ENCODE measurements around the gene SPTB.

SPTB gene

DNA sequence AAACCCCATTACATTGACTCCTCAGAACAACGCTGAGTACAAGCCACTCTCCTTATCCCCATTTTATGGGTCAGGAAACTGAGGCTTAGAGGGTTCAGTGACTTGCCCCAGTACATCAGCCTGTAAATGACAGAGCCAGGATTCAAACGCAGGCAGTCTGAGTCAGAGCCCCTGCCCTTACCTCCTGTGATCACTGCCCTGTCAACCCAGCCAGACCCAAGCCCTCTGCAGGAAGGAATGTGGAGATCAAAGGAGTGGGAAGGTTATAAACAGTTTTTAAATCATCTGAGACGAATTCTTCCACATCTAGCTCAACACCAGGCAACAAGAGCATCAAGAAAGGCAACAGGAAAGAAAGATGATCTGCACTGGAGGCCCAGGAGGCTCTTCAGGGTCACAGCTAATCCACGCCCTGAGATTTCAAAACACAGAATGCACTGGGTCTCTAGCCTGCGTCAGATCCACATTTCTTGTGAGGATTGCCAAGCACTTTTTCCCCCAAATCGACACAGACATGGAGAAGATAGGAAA is 38.5 kb downstream of the SPTB start:
- no peaks in the 10 kb centered on the region for H3K9me2 ChIP-seq (replicated peaks; ENCODE audit: insufficient read depth, low read length)
- no peaks in the 10 kb centered on the region for H3F3A ChIP-seq (ENCODE audit: insufficient read depth, low read length)
- H3K36me3 ChIP-seq (replicated peaks; ENCODE audit: insufficient read depth, low read length) = no peaks in the 10 kb centered on the region
- no peaks in the 10 kb centered on the region for H4K20me1 ChIP-seq (ENCODE audit: insufficient read depth, low read length)
- no peak overlapping the region for H3K9ac ChIP-seq (ENCODE audit: low read length)
- H3K4me2 ChIP-seq (ENCODE audit: low read depth, low read length) = no peak overlapping the region
- no peaks in the 10 kb centered on the region for H3K79me2 ChIP-seq (ENCODE audit: low read length)
- H3K4me1 ChIP-seq (ENCODE audit: low read length) = peaks cover 12% of the 10 kb centered on the region
- no peak overlapping the region for H3K27ac ChIP-seq (ENCODE audit: low read length)
- no peak for DNase-seq
- no peak overlapping the region for H2AFZ ChIP-seq (ENCODE audit: low read length)
- no peaks in the 10 kb centered on the region for H3K27me3 ChIP-seq (replicated peaks; ENCODE audit: insufficient read depth, low read length)
- H3K9me3 ChIP-seq (replicated peaks; ENCODE audit: insufficient read depth, low read length) = no peaks in the 10 kb centered on the region
- no peak overlapping the region for H3K4me3 ChIP-seq (ENCODE audit: low read length)
- TF ChIP-seq, protein P1, sequence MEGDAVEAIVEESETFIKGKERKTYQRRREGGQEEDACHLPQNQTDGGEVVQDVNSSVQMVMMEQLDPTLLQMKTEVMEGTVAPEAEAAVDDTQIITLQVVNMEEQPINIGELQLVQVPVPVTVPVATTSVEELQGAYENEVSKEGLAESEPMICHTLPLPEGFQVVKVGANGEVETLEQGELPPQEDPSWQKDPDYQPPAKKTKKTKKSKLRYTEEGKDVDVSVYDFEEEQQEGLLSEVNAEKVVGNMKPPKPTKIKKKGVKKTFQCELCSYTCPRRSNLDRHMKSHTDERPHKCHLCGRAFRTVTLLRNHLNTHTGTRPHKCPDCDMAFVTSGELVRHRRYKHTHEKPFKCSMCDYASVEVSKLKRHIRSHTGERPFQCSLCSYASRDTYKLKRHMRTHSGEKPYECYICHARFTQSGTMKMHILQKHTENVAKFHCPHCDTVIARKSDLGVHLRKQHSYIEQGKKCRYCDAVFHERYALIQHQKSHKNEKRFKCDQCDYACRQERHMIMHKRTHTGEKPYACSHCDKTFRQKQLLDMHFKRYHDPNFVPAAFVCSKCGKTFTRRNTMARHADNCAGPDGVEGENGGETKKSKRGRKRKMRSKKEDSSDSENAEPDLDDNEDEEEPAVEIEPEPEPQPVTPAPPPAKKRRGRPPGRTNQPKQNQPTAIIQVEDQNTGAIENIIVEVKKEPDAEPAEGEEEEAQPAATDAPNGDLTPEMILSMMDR (IDR thresholded peaks at IDR 0.05; ENCODE audit: low read length) = no peak
- TF ChIP-seq EZH2phosphoT487 (IDR thresholded peaks at IDR 0.05; ENCODE audit: low read length) (no peak), EZH2 (optimal IDR thresholded peaks at IDR 0.05; ENCODE audit: low read depth, low read length) (no peak)

DNA sequence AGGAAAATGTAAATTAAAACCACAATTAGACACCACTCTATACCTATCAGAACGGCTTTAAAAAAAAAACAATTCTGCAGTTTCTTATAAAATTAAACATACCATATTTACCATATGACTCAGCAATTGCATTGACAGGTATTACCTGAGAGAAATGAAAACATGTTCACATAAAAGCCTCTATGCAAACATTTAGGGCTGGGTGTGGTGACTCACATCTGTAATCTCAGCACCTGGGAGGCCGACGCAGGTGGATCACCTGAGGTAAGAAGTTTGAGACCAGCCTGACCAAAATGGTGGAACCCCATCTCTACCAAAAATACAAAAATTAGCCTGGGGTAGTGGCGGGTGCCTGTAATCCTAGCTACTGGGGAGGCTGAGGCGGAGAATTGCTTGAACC is 41.1 kb downstream of the SPTB start:
- Histone ChIP-seq H3K4me1 (ENCODE audit: low read length) (no peaks in the 10 kb centered on the region), H4K20me1 (ENCODE audit: insufficient read depth, low read length) (no peaks in the 10 kb centered on the region), H3K4me2 (ENCODE audit: low read depth, low read length) (no peak overlapping the region), H3K27me3 (replicated peaks; ENCODE audit: insufficient read depth, low read length) (no peaks in the 10 kb centered on the region), H2AFZ (ENCODE audit: low read length) (no peak overlapping the region), H3K79me2 (ENCODE audit: low read length) (no peaks in the 10 kb centered on the region), H3K9me2 (replicated peaks; ENCODE audit: insufficient read depth, low read length) (no peaks in the 10 kb centered on the region), H3K9ac (ENCODE audit: low read length) (no peak overlapping the region), H3F3A (ENCODE audit: insufficient read depth, low read length) (no peaks in the 10 kb centered on the region), H3K27ac (ENCODE audit: low read length) (no peak overlapping the region), H3K36me3 (replicated peaks; ENCODE audit: insufficient read depth, low read length) (no peaks in the 10 kb centered on the region), H3K4me3 (ENCODE audit: low read length) (no peak overlapping the region), H3K9me3 (replicated peaks; ENCODE audit: insufficient read depth, low read length) (no peaks in the 10 kb centered on the region)
- DNase-seq = no peak
- TF ChIP-seq EZH2 (optimal IDR thresholded peaks at IDR 0.05; ENCODE audit: low read depth, low read length) (no peak), EZH2phosphoT487 (IDR thresholded peaks at IDR 0.05; ENCODE audit: low read length) (no peak)
- TF ChIP-seq, protein P1 (IDR thresholded peaks at IDR 0.05; ENCODE audit: low read length) = no peak

DNA sequence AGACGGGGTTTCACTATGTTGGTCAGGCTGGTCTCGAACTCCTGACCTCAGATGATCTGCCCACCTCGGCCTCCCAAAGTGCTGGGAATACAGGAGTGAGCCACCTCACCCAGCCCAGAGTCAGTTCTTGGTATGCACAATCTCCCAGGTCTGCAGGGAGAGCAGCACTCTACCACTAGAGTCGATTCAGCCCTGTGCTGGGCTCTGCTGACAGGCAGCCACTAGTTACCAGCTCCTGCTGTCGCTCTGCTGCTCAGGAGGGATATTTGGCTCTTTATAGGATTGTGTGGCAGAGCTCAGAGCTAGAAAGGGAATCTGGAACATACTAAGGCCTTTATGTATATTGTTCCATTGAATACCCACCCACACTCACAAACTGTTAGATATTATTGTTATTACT is 44.3 kb downstream of the SPTB start:
- Histone ChIP-seq H3K36me3 (replicated peaks; ENCODE audit: insufficient read depth, low read length) (no peaks in the 10 kb centered on the region), H2AFZ (ENCODE audit: low read length) (no peak overlapping the region), H4K20me1 (ENCODE audit: insufficient read depth, low read length) (no peaks in the 10 kb centered on the region), H3K79me2 (ENCODE audit: low read length) (no peaks in the 10 kb centered on the region), H3K9ac (ENCODE audit: low read length) (no peak overlapping the region), H3K9me2 (replicated peaks; ENCODE audit: insufficient read depth, low read length) (no peaks in the 10 kb centered on the region), H3K9me3 (replicated peaks; ENCODE audit: insufficient read depth, low read length) (no peaks in the 10 kb centered on the region), H3F3A (ENCODE audit: insufficient read depth, low read length) (no peaks in the 10 kb centered on the region), H3K4me3 (ENCODE audit: low read length) (no peak overlapping the region), H3K4me2 (ENCODE audit: low read depth, low read length) (no peak overlapping the region), H3K4me1 (ENCODE audit: low read length) (no peaks in the 10 kb centered on the region), H3K27ac (ENCODE audit: low read length) (no peak overlapping the region), H3K27me3 (replicated peaks; ENCODE audit: insufficient read depth, low read length) (no peaks in the 10 kb centered on the region)
- DNase-seq = no peak
- TF ChIP-seq, protein P1 (IDR thresholded peaks at IDR 0.05; ENCODE audit: low read length) = no peak
- no peak for TF ChIP-seq EZH2phosphoT487 (IDR thresholded peaks at IDR 0.05; ENCODE audit: low read length)
